T-helper 2 cell treated with Interferon-gamma antibody and Interleukin-4, amounts not matched to agents 5 μg/mL and 100 μg/mL, for 36 hours (primary cell): ENCODE data around the gene AMDHD2.

Source experiments
- DNase-seq: peaks from one replicate; pipeline ENCODE4 v3.0.0; 2021; ENCODE audit warnings: low spot score
- H3K27ac Mint-ChIP-seq: one replicate; pipeline ENCODE4 v1.8.0; 2021; ENCODE audit warnings: mild to moderate bottlenecking, mixed read lengths
- H3K27me3 Mint-ChIP-seq: one replicate; pipeline ENCODE4 v1.8.0; 2021; ENCODE audit warnings: low read depth, mixed read lengths
- H3K36me3 Mint-ChIP-seq: one replicate; pipeline ENCODE4 v1.8.0; 2021; ENCODE audit warnings: low read depth, mixed read lengths
- H3K4me1 Mint-ChIP-seq: one replicate; pipeline ENCODE4 v1.8.0; 2021; ENCODE audit warnings: low read depth, mixed read lengths
- H3K4me3 Mint-ChIP-seq: one replicate; pipeline ENCODE4 v1.8.0; 2022; ENCODE audit warnings: mild to moderate bottlenecking, moderate library complexity, mixed read lengths
- H3K9me3 Mint-ChIP-seq: one replicate; pipeline ENCODE4 v1.8.0; 2021; ENCODE audit warnings: mixed read lengths

The AMDHD2 gene

DNA sequence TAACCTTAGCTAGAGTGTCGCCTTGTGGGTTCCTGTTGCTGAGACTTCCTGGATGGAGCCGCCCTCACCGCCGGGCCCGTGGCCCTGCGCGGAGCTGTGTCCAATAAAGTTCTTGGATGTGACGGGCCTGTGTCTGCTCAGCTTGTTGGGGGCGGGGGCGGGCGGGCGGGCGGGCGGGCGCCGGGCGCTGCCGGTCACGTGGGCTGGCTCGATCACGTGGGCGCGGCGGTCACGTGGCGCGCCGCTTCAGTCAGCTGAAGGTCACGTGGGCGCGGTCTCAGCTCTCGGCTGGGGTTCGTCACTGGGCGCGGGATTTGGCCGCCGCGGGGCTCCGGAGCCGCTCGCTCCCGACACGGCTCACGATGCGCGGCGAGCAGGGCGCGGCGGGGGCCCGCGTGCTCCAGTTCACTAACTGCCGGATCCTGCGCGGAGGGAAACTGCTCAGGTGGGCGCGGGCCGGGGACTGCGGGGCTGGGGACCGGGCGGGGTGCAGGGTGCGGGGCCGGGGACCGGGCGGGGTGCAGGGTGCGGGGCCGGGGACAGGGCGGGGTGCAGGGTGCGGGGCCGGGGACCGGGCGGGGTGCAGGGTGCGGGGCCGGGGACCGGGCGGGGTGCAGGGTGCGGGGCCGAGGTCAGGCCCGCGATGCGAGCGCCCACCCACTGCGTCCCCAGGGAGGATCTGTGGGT lies at the start of gene AMDHD2:
Gene AMDHD2 (plus strand): TSS at position 275 of the 687 bp plus-strand sequence. CDS start 88 bp downstream, at position 363.
- Mint-ChIP-seq H3K27ac (peak within 1 kb of the TSS; percentile 92), H3K4me3 (peak within 1 kb of the TSS; percentile 85), H3K4me1 (peaks cover 24% of the 10 kb centered on the region), H3K36me3 (peaks cover 28% of the 10 kb centered on the region), H3K27me3 (no peaks in the 10 kb centered on the region), H3K9me3 (no peaks in the 10 kb centered on the region)
- peak; percentile 85 for DNase-seq

GRCh38 chr16:2470603-2471015 lies 49.6 kb upstream of the AMDHD2 start:
- Mint-ChIP-seq H3K4me3 (no peak overlapping the region), H3K4me1 (peaks cover 1% of the 10 kb centered on the region), H3K36me3 (no peaks in the 10 kb centered on the region), H3K27me3 (peaks cover 37% of the 10 kb centered on the region), H3K9me3 (no peaks in the 10 kb centered on the region), H3K27ac (no peak overlapping the region)
- no peak for DNase-seq

GRCh38 chr16:2471016-2471652 lies 49.0 kb upstream of the AMDHD2 start, which contains the start of gene NTN3:
TSS of gene NTN3 (plus strand) at chr16:2471297. CDS start at chr16:2471702, 405 bp downstream.
- H3K4me3 Mint-ChIP-seq, result no peak within 1 kb of the TSS
- no peaks in the 10 kb centered on the region for H3K36me3 Mint-ChIP-seq
- H3K9me3 Mint-ChIP-seq, result no peaks in the 10 kb centered on the region
- peak; percentile 37 for DNase-seq
- H3K27ac Mint-ChIP-seq, result no peak within 1 kb of the TSS
- H3K4me1 Mint-ChIP-seq, result peaks cover 2% of the 10 kb centered on the region
- H3K27me3 Mint-ChIP-seq, result peaks cover 37% of the 10 kb centered on the region

- no peak for DNase-seq
Measured at GRCh38 chr16:2471653-2472487, 48.3 kb upstream of the AMDHD2 start.

DNA sequence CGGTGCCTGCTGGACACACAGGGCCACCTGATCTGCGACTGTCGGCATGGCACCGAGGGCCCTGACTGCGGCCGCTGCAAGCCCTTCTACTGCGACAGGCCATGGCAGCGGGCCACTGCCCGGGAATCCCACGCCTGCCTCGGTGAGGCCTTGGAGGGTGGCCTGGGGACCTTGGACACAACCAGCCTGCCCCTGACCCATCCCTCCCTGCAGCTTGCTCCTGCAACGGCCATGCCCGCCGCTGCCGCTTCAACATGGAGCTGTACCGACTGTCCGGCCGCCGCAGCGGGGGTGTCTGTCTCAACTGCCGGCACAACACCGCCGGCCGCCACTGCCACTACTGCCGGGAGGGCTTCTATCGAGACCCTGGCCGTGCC lies 47.7 kb upstream of the AMDHD2 start:
- H3K36me3 Mint-ChIP-seq, result no peaks in the 10 kb centered on the region
- no peak overlapping the region for H3K27ac Mint-ChIP-seq
- DNase-seq, result no peak
- no peak overlapping the region for H3K4me3 Mint-ChIP-seq
- H3K9me3 Mint-ChIP-seq, result no peaks in the 10 kb centered on the region
- H3K27me3 Mint-ChIP-seq, result peaks cover 33% of the 10 kb centered on the region
- peaks cover 5% of the 10 kb centered on the region for H3K4me1 Mint-ChIP-seq

More at GRCh38 chr16:2471653-2472487, 48.3 kb upstream of the AMDHD2 start:
- Mint-ChIP-seq H3K9me3 (no peaks in the 10 kb centered on the region), H3K4me1 (peaks cover 4% of the 10 kb centered on the region), H3K27ac (no peak overlapping the region), H3K4me3 (no peak overlapping the region), H3K27me3 (peaks cover 37% of the 10 kb centered on the region), H3K36me3 (no peaks in the 10 kb centered on the region)

GRCh38 chr16:2472885-2473445 lies 47.2 kb upstream of the AMDHD2 start:
- no peaks in the 10 kb centered on the region for H3K9me3 Mint-ChIP-seq
- DNase-seq, result no peak
- no peaks in the 10 kb centered on the region for H3K36me3 Mint-ChIP-seq
- H3K27ac Mint-ChIP-seq, result no peak overlapping the region
- H3K4me3 Mint-ChIP-seq, result peak overlapping the region; percentile 58
- peaks cover 33% of the 10 kb centered on the region for H3K27me3 Mint-ChIP-seq
- peaks cover 5% of the 10 kb centered on the region for H3K4me1 Mint-ChIP-seq

DNA sequence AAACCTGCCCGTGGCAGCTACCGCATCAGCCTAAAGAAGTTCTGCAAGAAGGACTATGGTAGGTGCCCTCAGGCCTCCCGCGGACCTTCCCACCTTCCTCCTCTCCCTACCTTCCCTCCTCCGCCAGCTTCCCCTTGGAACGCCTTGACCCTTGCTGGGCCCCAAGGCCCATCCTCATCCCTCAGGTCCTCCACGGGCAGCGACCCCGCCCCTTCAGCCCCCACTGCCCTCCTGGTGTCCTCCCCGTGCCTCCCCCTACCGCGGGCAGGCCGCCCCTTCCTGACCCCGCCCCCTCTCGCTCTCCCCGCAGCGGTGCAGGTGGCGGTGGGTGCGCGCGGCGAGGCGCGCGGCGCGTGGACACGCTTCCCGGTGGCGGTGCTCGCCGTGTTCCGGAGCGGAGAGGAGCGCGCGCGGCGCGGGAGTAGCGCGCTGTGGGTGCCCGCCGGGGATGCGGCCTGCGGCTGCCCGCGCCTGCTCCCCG lies 46.7 kb upstream of the AMDHD2 start:
- DNase-seq, result no peak
- no peak overlapping the region for H3K27ac Mint-ChIP-seq
- H3K36me3 Mint-ChIP-seq, result no peaks in the 10 kb centered on the region
- H3K9me3 Mint-ChIP-seq, result no peaks in the 10 kb centered on the region
- peaks cover 4% of the 10 kb centered on the region for H3K4me1 Mint-ChIP-seq
- peaks cover 31% of the 10 kb centered on the region for H3K27me3 Mint-ChIP-seq
- peak overlapping the region; percentile 58 for H3K4me3 Mint-ChIP-seq

DNA sequence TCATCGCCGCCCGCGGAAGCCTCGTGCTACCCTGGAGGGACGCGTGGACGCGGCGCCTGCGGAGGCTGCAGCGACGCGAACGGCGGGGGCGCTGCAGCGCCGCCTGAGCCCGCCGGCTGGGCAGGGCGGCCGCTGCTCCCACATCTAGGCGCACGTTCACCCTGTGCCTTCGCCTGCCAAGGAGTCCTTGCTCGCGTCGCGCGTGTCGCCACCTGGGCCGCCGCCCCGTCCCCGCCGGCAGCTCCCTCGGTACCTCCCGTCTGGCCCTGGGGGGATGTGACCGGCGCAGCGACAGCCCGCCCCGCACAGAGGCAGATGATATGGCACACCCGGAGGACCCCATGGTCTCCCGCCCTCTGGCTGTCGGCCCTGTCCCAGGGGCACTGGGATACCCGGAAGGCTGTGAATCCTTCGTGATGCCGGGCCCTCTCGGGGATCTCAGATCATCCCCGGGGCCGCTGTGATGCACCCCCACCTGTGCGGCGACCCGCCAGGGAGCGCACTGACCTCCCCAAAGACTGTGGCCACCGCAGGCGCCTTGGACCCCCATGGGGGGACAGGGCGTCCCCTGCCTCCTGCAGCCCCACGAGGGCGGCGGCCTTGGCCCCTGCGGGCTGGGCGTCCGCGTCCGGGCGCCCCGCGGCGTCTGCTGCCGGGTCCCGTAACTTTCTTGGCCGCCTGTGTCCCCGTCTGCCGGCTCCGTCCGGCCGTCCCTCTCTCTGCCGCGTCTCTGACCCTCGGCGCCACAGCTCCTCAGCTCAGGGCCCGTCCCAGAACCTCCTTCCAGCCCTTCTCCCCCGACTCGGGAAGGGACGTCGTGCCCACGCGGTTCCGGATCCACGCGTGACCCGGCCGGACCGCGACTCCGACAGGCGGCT lies 45.9 kb upstream of the AMDHD2 start:
- Mint-ChIP-seq H3K4me1 (peaks cover 4% of the 10 kb centered on the region), H3K36me3 (no peaks in the 10 kb centered on the region), H3K27ac (peak overlapping the region; percentile 67), H3K9me3 (no peaks in the 10 kb centered on the region), H3K4me3 (peak overlapping the region; percentile 62), H3K27me3 (peaks cover 26% of the 10 kb centered on the region)
- DNase-seq, result peak; percentile 35

- Mint-ChIP-seq H3K27ac (peak within 1 kb of the TSS; percentile 67), H3K4me1 (peaks cover 4% of the 10 kb centered on the region)
Measured at GRCh38 chr16:2474877-2475412, 45.2 kb upstream of the AMDHD2 start, which contains the start of gene TBC1D24. TSS of gene TBC1D24 (plus strand) at chr16:2475127. CDS start at chr16:2496149, 21,022 bp downstream.

DNA sequence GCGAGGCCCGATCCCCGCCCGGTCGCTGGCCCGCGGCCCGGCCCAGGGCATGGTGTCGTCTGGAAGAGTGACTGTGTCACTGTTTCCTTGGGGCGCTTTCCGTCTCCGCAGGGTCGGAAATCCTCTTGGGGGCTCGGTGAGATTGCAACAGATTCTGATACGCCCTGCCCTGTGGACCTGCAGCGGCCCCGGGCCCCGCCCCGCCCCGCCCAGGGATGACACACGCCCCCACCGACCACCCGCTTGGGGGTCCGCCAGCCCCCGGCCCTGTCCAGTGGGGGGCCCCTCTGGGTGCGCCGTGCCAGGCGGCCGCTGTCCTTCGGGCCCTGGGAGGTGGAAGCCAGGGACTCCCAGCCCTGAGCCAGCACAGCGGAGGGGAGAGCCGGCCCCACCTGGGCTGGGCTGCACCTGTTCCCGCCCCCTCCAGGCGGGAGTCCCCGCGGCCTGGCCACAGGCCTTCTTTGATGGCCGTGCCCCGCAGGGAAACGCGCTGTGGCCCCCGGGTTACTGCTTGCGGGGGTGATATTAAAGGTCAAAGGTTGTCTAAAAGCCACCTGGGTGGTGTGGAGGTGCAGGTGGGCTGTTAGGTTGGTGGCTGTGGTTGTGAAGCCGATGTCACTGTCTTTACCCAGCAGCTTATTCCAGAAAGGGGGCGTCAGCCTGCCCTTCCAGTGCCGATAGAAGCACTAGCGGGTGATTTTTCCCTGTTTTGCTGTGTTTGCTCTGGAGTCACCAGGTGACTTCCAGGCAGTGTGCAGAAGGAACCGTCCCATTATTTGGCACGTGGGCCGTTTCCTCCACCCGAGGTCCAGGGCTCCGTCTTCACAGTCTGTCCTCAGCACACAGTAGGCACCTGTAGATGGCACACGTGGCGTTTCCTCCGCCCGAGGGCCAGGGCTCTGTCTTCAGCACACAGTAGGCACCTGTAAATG lies 44.5 kb upstream of the AMDHD2 start:
- Mint-ChIP-seq H3K9me3 (no peaks in the 10 kb centered on the region), H3K4me1 (peaks cover 4% of the 10 kb centered on the region), H3K27ac (no peak overlapping the region), H3K27me3 (peaks cover 12% of the 10 kb centered on the region), H3K4me3 (peak overlapping the region; percentile 65), H3K36me3 (no peaks in the 10 kb centered on the region)
- DNase-seq, result peak; percentile 35

More at GRCh38 chr16:2474877-2475412, 45.2 kb upstream of the AMDHD2 start, which contains the start of gene TBC1D24:
- Mint-ChIP-seq H3K4me3 (peak within 1 kb of the TSS; percentile 65), H3K27me3 (peaks cover 19% of the 10 kb centered on the region), H3K9me3 (no peaks in the 10 kb centered on the region), H3K36me3 (no peaks in the 10 kb centered on the region)
- peak; percentile 89 for DNase-seq

- no peaks in the 10 kb centered on the region for H3K9me3 Mint-ChIP-seq
- no peak overlapping the region for H3K27ac Mint-ChIP-seq
- no peak for DNase-seq
Measured at GRCh38 chr16:2476345-2476720, 43.8 kb upstream of the AMDHD2 start.

GRCh38 chr16:2476741-2477140 lies 43.4 kb upstream of the AMDHD2 start:
- peaks cover 11% of the 10 kb centered on the region for H3K27me3 Mint-ChIP-seq
- H3K27ac Mint-ChIP-seq, result no peak overlapping the region
- H3K4me1 Mint-ChIP-seq, result peaks cover 4% of the 10 kb centered on the region

More at GRCh38 chr16:2476345-2476720, 43.8 kb upstream of the AMDHD2 start:
- peak overlapping the region; percentile 65 for H3K4me3 Mint-ChIP-seq
- H3K4me1 Mint-ChIP-seq, result peaks cover 4% of the 10 kb centered on the region
- H3K27me3 Mint-ChIP-seq, result peaks cover 11% of the 10 kb centered on the region
- no peaks in the 10 kb centered on the region for H3K36me3 Mint-ChIP-seq

More at GRCh38 chr16:2476741-2477140, 43.4 kb upstream of the AMDHD2 start:
- H3K36me3 Mint-ChIP-seq, result no peaks in the 10 kb centered on the region
- H3K9me3 Mint-ChIP-seq, result no peaks in the 10 kb centered on the region
- no peak for DNase-seq
- H3K4me3 Mint-ChIP-seq, result peak overlapping the region; percentile 65
